ENCODE results near the gene C16orf46.

GRCh38 chr16:81061871-81062608 is 15.0 kb downstream of the C16orf46 start:
- TF ChIP-seq, protein P1, sequence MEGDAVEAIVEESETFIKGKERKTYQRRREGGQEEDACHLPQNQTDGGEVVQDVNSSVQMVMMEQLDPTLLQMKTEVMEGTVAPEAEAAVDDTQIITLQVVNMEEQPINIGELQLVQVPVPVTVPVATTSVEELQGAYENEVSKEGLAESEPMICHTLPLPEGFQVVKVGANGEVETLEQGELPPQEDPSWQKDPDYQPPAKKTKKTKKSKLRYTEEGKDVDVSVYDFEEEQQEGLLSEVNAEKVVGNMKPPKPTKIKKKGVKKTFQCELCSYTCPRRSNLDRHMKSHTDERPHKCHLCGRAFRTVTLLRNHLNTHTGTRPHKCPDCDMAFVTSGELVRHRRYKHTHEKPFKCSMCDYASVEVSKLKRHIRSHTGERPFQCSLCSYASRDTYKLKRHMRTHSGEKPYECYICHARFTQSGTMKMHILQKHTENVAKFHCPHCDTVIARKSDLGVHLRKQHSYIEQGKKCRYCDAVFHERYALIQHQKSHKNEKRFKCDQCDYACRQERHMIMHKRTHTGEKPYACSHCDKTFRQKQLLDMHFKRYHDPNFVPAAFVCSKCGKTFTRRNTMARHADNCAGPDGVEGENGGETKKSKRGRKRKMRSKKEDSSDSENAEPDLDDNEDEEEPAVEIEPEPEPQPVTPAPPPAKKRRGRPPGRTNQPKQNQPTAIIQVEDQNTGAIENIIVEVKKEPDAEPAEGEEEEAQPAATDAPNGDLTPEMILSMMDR (IDR thresholded peaks at IDR 0.05) = no peak
- no peak for TF ChIP-seq POLR2AphosphoS5 (IDR thresholded peaks at IDR 0.05)
- no peak for TF ChIP-seq POLR2A (IDR thresholded peaks at IDR 0.05)
